ENCODE data around the gene RRAD. TPM values are rescaled to one million over a fixed set of nuclear protein-coding genes. Genes with fewer than 3 reads are reported as not detected.

RRAD gene
- total and polyA plus RNA-seq, 2 donors (not counting 3 experiments of a cell fraction or from before 2014, with no cell fraction given): 0.22 to 0.48 TPM

- no TSS peak for BruUV-seq (replicated peaks)
- Histone ChIP-seq H3K4me3 (replicated peaks in 1 of 3; ENCODE audit: insufficient read depth in 1 of 3, low read depth in 1 of 3, low read length in 3 of 3) (no peak overlapping the region), H3K9ac (replicated peaks; ENCODE audit: extremely low read depth, insufficient read depth, low read length) (no peak overlapping the region), H3K36me3 (ENCODE audit: control insufficient read depth in 2 of 2, extremely low read depth in 1 of 2, insufficient read depth in 2 of 2, low read length in 2 of 2) (peaks cover 3 to 9% of the 10 kb centered on the region in 2 experiments), H3K4me2 (ENCODE audit: insufficient read depth, low read length) (no peak overlapping the region), H4K20me1 (replicated peaks; ENCODE audit: control insufficient read depth, extremely low read depth, insufficient read depth, low read length) (peaks cover 4% of the 10 kb centered on the region), H3K9me3 (replicated peaks; ENCODE audit: control insufficient read depth, insufficient read depth, low read length) (no peaks in the 10 kb centered on the region), H3K27ac (ENCODE audit: insufficient read depth, low read depth, low read length) (no peak overlapping the region), H3K4me1 (ENCODE audit: control insufficient read depth, extremely low read depth, insufficient read depth, low read length) (peaks cover 4% of the 10 kb centered on the region), H3K27me3 (ENCODE audit: control insufficient read depth in 2 of 2, insufficient read depth in 2 of 2, low read length in 2 of 2) (no peaks in the 10 kb centered on the region), H3K9me1 (replicated peaks; ENCODE audit: control insufficient read depth, extremely low read depth, insufficient read depth, low read length) (no peaks in the 10 kb centered on the region), H3K79me2 (ENCODE audit: control insufficient read depth, insufficient read depth, low read length) (no peaks in the 10 kb centered on the region), H2AFZ (ENCODE audit: low read depth, low read length) (no peak overlapping the region)
- FAIRE-seq (no peak), DNase-seq (ENCODE audit: low read depth, low spot score) (no peak)
- POLR2A ChIA-PET: no interaction called here
- intact Hi-C loops (cut with micrococcal nuclease): no loop called here
- TF ChIP-seq FOS (IDR thresholded peaks at IDR 0.05; ENCODE audit: borderline replicate concordance, insufficient read depth, low read length) (no peak), GATA2 (IDR thresholded peaks at IDR 0.05; ENCODE audit: insufficient read depth, insufficient read length, low read depth, low read length) (no peak), MYC (IDR thresholded peaks at IDR 0.05; ENCODE audit: low read depth, low read length) (no peak), CTCF (IDR thresholded peaks at IDR 0.05; ENCODE audit: extremely low read depth in 1 of 2, insufficient read depth in 1 of 2, low read depth in 1 of 2, low read length in 2 of 2) (no peak), POLR2A (IDR thresholded peaks at IDR 0.05; ENCODE audit: low read depth, low read length) (no peak), EZH2 (IDR thresholded peaks at IDR 0.05; ENCODE audit: borderline replicate concordance, low read depth, low read length, severe bottlenecking) (no peak), JUN (IDR thresholded peaks at IDR 0.05; ENCODE audit: borderline replicate concordance, insufficient read depth, insufficient read length, low read depth) (no peak), POLR2AphosphoS5 (IDR thresholded peaks at IDR 0.05; ENCODE audit: insufficient read depth, low read depth, low read length) (no peak), MAX (IDR thresholded peaks at IDR 0.05; ENCODE audit: insufficient read depth, insufficient read length) (no peak)
- CTCF ChIA-PET: interaction anchor here (1.2 to 1.3 kb wide), 3 partner anchors 18 to 60 kb away, joined by 3 to 4 read pairs (median 4); no protein-coding TSS in a partner anchor
- dilution Hi-C loops (cut with MboI; ENCODE audit: extremely low pct_ligation_motif_present, low sequenced_read_pairs): no loop called here
Observed at GRCh38 chr16:66885491-66885890, 39.8 kb downstream of the RRAD start.
